ENCODE data around the gene PSMB2.

DNA sequence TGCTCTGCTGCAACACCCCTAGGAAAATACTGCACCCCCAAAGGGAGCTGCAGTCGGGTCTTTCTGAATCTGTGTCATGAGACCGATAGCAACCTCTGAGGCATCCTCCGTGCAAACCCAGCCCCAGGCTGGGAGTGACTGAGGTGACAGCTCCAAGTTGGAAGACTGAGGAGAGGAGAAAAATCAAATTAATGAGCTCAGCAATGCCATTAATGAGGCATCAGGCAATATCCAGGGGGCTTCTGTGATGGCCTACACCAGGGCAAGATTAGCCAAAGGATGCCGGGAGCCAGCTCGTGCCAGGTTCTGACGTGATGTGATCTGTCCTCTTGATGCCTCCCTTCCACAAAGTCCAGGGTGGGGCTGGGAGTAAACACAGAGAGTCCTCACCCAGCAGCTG, 30.8 kb upstream of the PSMB2 start:
- TF ChIP-seq, protein P1, sequence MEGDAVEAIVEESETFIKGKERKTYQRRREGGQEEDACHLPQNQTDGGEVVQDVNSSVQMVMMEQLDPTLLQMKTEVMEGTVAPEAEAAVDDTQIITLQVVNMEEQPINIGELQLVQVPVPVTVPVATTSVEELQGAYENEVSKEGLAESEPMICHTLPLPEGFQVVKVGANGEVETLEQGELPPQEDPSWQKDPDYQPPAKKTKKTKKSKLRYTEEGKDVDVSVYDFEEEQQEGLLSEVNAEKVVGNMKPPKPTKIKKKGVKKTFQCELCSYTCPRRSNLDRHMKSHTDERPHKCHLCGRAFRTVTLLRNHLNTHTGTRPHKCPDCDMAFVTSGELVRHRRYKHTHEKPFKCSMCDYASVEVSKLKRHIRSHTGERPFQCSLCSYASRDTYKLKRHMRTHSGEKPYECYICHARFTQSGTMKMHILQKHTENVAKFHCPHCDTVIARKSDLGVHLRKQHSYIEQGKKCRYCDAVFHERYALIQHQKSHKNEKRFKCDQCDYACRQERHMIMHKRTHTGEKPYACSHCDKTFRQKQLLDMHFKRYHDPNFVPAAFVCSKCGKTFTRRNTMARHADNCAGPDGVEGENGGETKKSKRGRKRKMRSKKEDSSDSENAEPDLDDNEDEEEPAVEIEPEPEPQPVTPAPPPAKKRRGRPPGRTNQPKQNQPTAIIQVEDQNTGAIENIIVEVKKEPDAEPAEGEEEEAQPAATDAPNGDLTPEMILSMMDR (IDR thresholded peaks at IDR 0.05; ENCODE audit: borderline replicate concordance, extremely low read depth, low read length, poor library complexity, severe bottlenecking): no peak
- TF ChIP-seq EZH2 (IDR thresholded peaks at IDR 0.05; ENCODE audit: borderline replicate concordance, low read depth, low read length, severe bottlenecking): no peak
